Peyer's patch (tissue), 4 donors: ENCODE measurements around the gene TAF5.
"Not testable (repeated sequence)": the region's sequence is repeated elsewhere in the genome, so short reads cannot be mapped to it uniquely, and the experiment has no call there.

ENCODE experiments used
- POLR2A ChIP-seq, 2 donors: fragments of 450-650 bp; IDR thresholded peaks; one replicate each; pipeline ENCODE4 v1.5.1; 2017; ENCODE audit warnings: antibody characterized with exemption in 2 of 2, mild to moderate bottlenecking in 2 of 2, moderate library complexity in 2 of 2
- TF ChIP-seq, protein P1 (sequence below), 6 experiments: fragments of 450-650 bp in 4 of 6; fragments of 200-600 bp in 2 of 6; sonication (generic) in 1 of 6; IDR thresholded peaks; one replicate each; pipeline ENCODE4 v1.5.1; 2017 to 2019; ENCODE audit warnings: antibody characterized with exemption in 6 of 6, mild to moderate bottlenecking in 3 of 6, moderate library complexity in 1 of 6

GRCh38 chr10:103417148-103417469 is 49.3 kb downstream of the TAF5 start:
- TF ChIP-seq, protein P1, sequence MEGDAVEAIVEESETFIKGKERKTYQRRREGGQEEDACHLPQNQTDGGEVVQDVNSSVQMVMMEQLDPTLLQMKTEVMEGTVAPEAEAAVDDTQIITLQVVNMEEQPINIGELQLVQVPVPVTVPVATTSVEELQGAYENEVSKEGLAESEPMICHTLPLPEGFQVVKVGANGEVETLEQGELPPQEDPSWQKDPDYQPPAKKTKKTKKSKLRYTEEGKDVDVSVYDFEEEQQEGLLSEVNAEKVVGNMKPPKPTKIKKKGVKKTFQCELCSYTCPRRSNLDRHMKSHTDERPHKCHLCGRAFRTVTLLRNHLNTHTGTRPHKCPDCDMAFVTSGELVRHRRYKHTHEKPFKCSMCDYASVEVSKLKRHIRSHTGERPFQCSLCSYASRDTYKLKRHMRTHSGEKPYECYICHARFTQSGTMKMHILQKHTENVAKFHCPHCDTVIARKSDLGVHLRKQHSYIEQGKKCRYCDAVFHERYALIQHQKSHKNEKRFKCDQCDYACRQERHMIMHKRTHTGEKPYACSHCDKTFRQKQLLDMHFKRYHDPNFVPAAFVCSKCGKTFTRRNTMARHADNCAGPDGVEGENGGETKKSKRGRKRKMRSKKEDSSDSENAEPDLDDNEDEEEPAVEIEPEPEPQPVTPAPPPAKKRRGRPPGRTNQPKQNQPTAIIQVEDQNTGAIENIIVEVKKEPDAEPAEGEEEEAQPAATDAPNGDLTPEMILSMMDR (IDR thresholded peaks at IDR 0.05) = not testable (repeated sequence)
- TF ChIP-seq POLR2A (IDR thresholded peaks at IDR 0.05) = not testable (repeated sequence)
